Esophagus muscularis mucosa (tissue), 4 donors: Measurements from ENCODE around the gene FMN1. TPM values are rescaled to one million over a fixed set of nuclear protein-coding genes. Genes with fewer than 3 reads are reported as not detected.

Source experiments
- DNase-seq: peaks from one replicate; pipeline ENCODE4 v3.0.0-alpha.2; 2017; ENCODE audit errors: extremely low spot score
- H3K27ac ChIP-seq, 4 donors: fragments of 200-600 bp; sonication (generic); replicated peaks in 1 of 4; 1 replicate in 3 of 4; 2 replicates in 1 of 4; pipeline ENCODE4 v1.5.1; 2016 to 2019; ENCODE audit warnings: mild to moderate bottlenecking in 1 of 4
- H3K27me3 ChIP-seq, 4 donors: fragments of 200-600 bp; sonication (generic); one replicate each; pipeline versions ENCODE4 v1.5.1 to v1.6.0; 2016 to 2019
- H3K36me3 ChIP-seq, 4 donors: fragments of 200-600 bp; sonication (generic); one replicate each; pipeline ENCODE4 v1.5.1; 2016 to 2019
- H3K4me1 ChIP-seq, 4 donors: fragments of 200-600 bp; sonication (generic); one replicate each; pipeline ENCODE4 v1.5.1; 2016 to 2019
- H3K4me3 ChIP-seq, 4 donors: fragments of 200-600 bp; sonication (generic); 1 replicate in 2 of 4; 2 replicates in 2 of 4; pipeline ENCODE4 v1.5.1; 2016 to 2019; ENCODE audit warnings: mild to moderate bottlenecking in 4 of 4, moderate library complexity in 1 of 4
- H3K9me3 ChIP-seq, 4 donors: fragments of 200-600 bp; sonication (generic); 1 replicate in 3 of 4; 2 replicates in 1 of 4; pipeline ENCODE4 v1.5.1; 2016 to 2019
- EP300 ChIP-seq: sonication (generic); formaldehyde crosslinking; IDR thresholded peaks from one replicate; pipeline ENCODE4 v1.6.1; 2017; ENCODE audit warnings: antibody characterized with exemption
- POLR2A ChIP-seq: fragments of 450-650 bp; IDR thresholded peaks from one replicate; pipeline ENCODE4 v1.6.1; 2017; ENCODE audit warnings: antibody characterized with exemption, moderate library complexity, mild to moderate bottlenecking, low read depth
- POLR2AphosphoS5 ChIP-seq, 2 donors: sonication (generic); formaldehyde crosslinking; IDR thresholded peaks; one replicate each; pipeline ENCODE4 v1.6.1; 2017; ENCODE audit warnings: antibody characterized with exemption in 2 of 2
- WGBS: methylation state at CpG from one replicate; pipeline ENCODE4 v1.1.5; 2018; 5-methylcytosine and 5-hydroxymethylcytosine counted together
- intact Hi-C: fragments of 100-400 bp; cut with DNase I; formaldehyde crosslinking; loops from one replicate; pipeline ENCODE4 v1.15.1; 2023
- total RNA-seq, 4 donors: library from RNA; depleted of rRNA; stranded (reverse); fragments of >200 nt; gene quantifications; one replicate each; pipeline versions ENCODE4 v1.1.0 to v1.2.1, GENCODE V29; 2016
- TF ChIP-seq, protein P1 (sequence below), 3 experiments: fragments of 200-600 bp in 2 of 3; fragments of 450-650 bp in 1 of 3; sonication (generic) in 2 of 3; IDR thresholded peaks; one replicate each; pipeline ENCODE4 v1.5.1; 2017 to 2019; ENCODE audit warnings: antibody characterized with exemption in 3 of 3, mild to moderate bottlenecking in 2 of 3, moderate library complexity in 1 of 3

The FMN1 gene
- total RNA-seq, 4 donors from 2014 or later: 4.8 to 12.5 (median 8.6) TPM

DNA sequence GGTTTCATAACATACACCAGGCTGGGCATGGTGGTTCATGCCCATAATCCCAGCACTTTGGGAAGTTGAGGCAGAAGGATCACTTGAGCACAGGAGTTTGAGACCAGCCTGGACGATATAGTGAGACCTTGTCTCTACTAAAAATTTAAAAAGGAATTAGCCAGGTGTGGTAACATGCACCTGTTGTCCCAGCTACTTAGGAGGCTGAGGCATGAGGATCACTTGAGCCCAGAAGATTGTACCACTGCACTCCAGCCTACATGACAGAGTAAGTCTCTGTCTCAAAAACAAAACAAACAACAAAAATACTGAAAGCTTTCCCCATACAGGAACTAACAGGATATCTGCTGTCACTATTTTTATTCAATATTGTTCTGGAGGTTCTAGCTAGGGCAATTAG lies 455.8 kb downstream of the FMN1 start:
- peaks cover 0 to 13% (median 3%) of the 10 kb centered on the region in 4 donors for H3K9me3 ChIP-seq
- WGBS: 94% methylated on average over 1 of the region's 1 CpG

DNA sequence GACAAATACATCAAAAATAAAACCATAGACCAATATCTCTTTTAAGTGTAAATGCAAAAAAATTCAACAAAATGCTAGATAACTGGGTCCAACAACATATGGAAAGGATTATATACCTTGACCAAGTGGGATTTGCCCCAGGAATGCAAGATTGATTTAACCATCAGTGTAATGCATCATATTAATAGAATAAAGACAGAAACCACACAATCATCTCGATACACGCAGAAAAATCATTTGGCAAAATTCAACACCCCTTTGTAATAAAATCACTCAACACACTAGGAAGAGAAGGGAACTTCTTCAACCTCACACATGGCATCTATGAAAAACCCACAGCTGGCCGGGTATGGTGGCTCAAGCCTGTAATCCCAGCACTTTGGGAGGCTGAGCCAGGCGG lies 457.2 kb downstream of the FMN1 start:
- Histone ChIP-seq H3K4me1 (no peaks in the 10 kb centered on the region), H3K9me3 (peaks cover 0 to 13% (median 3%) of the 10 kb centered on the region in 4 donors), H3K27ac (no peak overlapping the region), H3K36me3 (no peaks in the 10 kb centered on the region), H3K27me3 (no peaks in the 10 kb centered on the region), H3K4me3 (no peak overlapping the region)
- 91% methylated on average over 4 of the region's 4 CpGs for WGBS
- no peak for DNase-seq
- TF ChIP-seq EP300 (no peak), POLR2AphosphoS5 (IDR thresholded peaks at IDR 0.05) (no peak), POLR2A (no peak)
- TF ChIP-seq, protein P1, sequence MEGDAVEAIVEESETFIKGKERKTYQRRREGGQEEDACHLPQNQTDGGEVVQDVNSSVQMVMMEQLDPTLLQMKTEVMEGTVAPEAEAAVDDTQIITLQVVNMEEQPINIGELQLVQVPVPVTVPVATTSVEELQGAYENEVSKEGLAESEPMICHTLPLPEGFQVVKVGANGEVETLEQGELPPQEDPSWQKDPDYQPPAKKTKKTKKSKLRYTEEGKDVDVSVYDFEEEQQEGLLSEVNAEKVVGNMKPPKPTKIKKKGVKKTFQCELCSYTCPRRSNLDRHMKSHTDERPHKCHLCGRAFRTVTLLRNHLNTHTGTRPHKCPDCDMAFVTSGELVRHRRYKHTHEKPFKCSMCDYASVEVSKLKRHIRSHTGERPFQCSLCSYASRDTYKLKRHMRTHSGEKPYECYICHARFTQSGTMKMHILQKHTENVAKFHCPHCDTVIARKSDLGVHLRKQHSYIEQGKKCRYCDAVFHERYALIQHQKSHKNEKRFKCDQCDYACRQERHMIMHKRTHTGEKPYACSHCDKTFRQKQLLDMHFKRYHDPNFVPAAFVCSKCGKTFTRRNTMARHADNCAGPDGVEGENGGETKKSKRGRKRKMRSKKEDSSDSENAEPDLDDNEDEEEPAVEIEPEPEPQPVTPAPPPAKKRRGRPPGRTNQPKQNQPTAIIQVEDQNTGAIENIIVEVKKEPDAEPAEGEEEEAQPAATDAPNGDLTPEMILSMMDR (IDR thresholded peaks at IDR 0.05): no peak
- intact Hi-C loops: no loop called here

More for the DNA sequence above, 455.8 kb downstream of the FMN1 start:
- Histone ChIP-seq H3K4me1 (no peaks in the 10 kb centered on the region), H3K4me3 (no peak overlapping the region), H3K27ac (no peak overlapping the region), H3K36me3 (no peaks in the 10 kb centered on the region), H3K27me3 (no peaks in the 10 kb centered on the region)
- no peak for DNase-seq
- TF ChIP-seq POLR2A (no peak), POLR2AphosphoS5 (IDR thresholded peaks at IDR 0.05) (no peak)
- TF ChIP-seq, protein P1 (IDR thresholded peaks at IDR 0.05): no peak
- intact Hi-C loops: no loop called here

DNA sequence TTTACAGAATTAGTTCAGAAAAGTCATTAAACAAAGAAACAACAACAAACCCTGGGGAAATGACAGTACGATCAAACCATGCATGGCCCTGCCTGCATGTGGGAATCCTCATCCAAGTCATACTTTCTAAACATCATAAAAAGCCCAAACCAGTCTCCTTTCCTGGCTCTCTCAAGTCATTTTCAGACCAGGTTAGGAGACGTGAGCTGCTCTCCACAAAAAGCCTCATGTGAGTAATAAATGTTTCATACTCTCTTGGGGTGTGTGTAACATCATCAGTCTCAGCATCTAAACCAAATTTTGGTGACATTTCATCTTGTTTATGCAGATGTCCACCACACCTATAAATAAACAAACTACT lies 457.8 kb downstream of the FMN1 start:
- no peak for TF ChIP-seq POLR2AphosphoS5 (IDR thresholded peaks at IDR 0.05)
- TF ChIP-seq POLR2A: no peak
- TF ChIP-seq EP300: no peak
- TF ChIP-seq, protein P1 (IDR thresholded peaks at IDR 0.05): no peak
- DNase-seq: no peak
- Histone ChIP-seq H3K9me3 (peaks cover 0 to 13% (median 3%) of the 10 kb centered on the region in 4 donors), H3K4me1 (no peaks in the 10 kb centered on the region), H3K27me3 (no peaks in the 10 kb centered on the region), H3K36me3 (no peaks in the 10 kb centered on the region), H3K27ac (no peak overlapping the region), H3K4me3 (no peak overlapping the region)
- intact Hi-C loops: no loop called here
- 89% methylated on average over 2 of the region's 2 CpGs for WGBS

DNA sequence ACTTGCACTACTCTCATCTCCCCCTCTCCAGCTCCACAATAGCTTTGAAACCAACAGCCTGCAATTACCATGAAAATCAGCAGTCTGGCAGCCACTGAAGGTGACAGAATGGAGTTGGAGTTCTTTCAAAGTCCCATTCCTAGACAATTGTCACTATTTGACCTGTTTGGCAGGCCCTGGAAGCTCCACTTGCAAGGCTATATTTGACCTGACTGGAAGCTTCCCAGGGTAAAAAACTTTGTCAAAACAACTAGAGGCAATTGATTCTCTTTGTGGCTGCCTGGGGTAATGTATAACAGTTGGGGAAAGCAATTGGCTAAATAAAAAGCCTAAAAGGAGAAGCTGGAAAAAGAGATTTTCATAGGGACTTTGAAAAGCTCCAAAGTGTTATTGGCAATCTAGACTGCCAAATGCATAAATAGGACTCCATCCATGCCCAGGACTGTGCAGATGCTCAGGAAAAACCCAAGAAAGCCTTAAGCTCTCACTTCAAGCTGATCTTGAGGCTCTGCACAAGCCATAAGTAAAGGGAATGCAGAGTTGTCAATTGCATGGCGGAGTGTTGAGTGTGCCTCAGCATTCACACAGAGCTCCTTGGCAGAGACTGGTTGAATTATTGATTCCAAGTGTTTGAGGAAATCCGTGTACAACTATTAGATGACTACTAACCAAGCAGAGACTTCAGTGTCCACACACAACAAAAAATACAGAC lies 458.4 kb downstream of the FMN1 start:
- Histone ChIP-seq H3K4me1 (no peaks in the 10 kb centered on the region), H3K4me3 (no peak overlapping the region), H3K27ac (no peak overlapping the region), H3K9me3 (peaks cover 0 to 13% (median 3%) of the 10 kb centered on the region in 4 donors), H3K27me3 (no peaks in the 10 kb centered on the region), H3K36me3 (no peaks in the 10 kb centered on the region)
- intact Hi-C loops: no loop called here
- 82% methylated on average over 2 of the region's 2 CpGs for WGBS
- DNase-seq: no peak
- TF ChIP-seq, protein P1 (IDR thresholded peaks at IDR 0.05): no peak
- no peak for TF ChIP-seq EP300
- TF ChIP-seq POLR2A: no peak
- TF ChIP-seq POLR2AphosphoS5 (IDR thresholded peaks at IDR 0.05): no peak

DNA sequence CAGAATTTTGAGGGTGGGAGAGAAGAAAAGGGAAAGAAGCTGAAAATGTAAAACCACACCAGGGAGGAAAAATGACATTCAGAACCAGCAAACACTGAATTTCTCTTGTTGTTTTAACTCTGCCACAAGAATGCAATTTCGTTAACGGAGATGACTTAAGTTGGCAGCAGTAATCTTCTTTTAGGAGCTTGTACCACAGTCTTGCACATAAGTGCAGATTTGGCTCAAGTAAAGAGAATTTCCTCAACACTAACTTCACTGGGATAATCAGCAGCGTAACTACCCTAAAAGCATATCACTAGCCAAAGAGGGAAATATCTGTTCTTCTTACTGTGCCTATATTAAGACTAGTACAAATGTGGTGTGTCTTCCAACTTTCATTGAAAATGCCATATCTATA lies 461.2 kb downstream of the FMN1 start:
- intact Hi-C loops: no loop called here
- Histone ChIP-seq H3K4me3 (no peak overlapping the region), H3K36me3 (no peaks in the 10 kb centered on the region), H3K27ac (no peak overlapping the region), H3K9me3 (no peaks in the 10 kb centered on the region), H3K27me3 (no peaks in the 10 kb centered on the region), H3K4me1 (peaks cover 0 to 5% (median 0%) of the 10 kb centered on the region in 4 donors)
- no peak for DNase-seq
- 88% methylated on average over 3 of the region's 3 CpGs for WGBS
- TF ChIP-seq POLR2A: no peak
- no peak for TF ChIP-seq EP300
- TF ChIP-seq, protein P1 (IDR thresholded peaks at IDR 0.05): no peak
- TF ChIP-seq POLR2AphosphoS5 (IDR thresholded peaks at IDR 0.05): no peak
